ENCODE data around the gene SMTNL1.

The SMTNL1 gene

GRCh38 chr11:57546869-57547475, 9.6 kb downstream of the SMTNL1 start:
- no peak for DNase-seq

GRCh38 chr11:57547854-57548377, 10.5 kb downstream of the SMTNL1 start:
- DNase-seq = no peak

GRCh38 chr11:57549983-57550382, 12.6 kb downstream of the SMTNL1 start:
- DNase-seq = no peak

GRCh38 chr11:57551941-57552340, 14.5 kb downstream of the SMTNL1 start:
- no peak for DNase-seq

GRCh38 chr11:57552479-57552878, 15.1 kb downstream of the SMTNL1 start:
- DNase-seq = no peak

GRCh38 chr11:57555393-57555792, 18.0 kb downstream of the SMTNL1 start:
- DNase-seq = no peak

- no peak for DNase-seq
These were observed 18.6 kb downstream of the SMTNL1 start for GRCh38 chr11:57556041-57556440.

- no peak for DNase-seq
These were observed 22.8 kb downstream of the SMTNL1 start for GRCh38 chr11:57560146-57560545.

- no peak for DNase-seq
These were observed 25.2 kb downstream of the SMTNL1 start for GRCh38 chr11:57562596-57562995.

- peak in 1 of 2 donors; percentile 12 for DNase-seq
These were observed 28.9 kb downstream of the SMTNL1 start for GRCh38 chr11:57566005-57566904.

- DNase-seq = no peak
These were observed 29.6 kb downstream of the SMTNL1 start for GRCh38 chr11:57566905-57567514.

GRCh38 chr11:57567515-57568329, 30.3 kb downstream of the SMTNL1 start, which contains the start of gene UBE2L6:
Gene UBE2L6, minus strand, starts transcription at chr11:57567672. Its CDS starts 61 bp downstream, at chr11:57567611.
- peak; percentile 48 to 58 for DNase-seq

GRCh38 chr11:57568330-57568766, 31.0 kb downstream of the SMTNL1 start:
- DNase-seq = peak; percentile 92 to 94

- no peak for DNase-seq
These were observed 34.2 kb downstream of the SMTNL1 start for GRCh38 chr11:57571606-57572005.

GRCh38 chr11:57574061-57574460, 36.7 kb downstream of the SMTNL1 start:
- DNase-seq = no peak

GRCh38 chr11:57584341-57584740, 46.9 kb downstream of the SMTNL1 start:
- no peak for DNase-seq

GRCh38 chr11:57585301-57585700, 47.9 kb downstream of the SMTNL1 start:
- no peak for DNase-seq

- DNase-seq = no peak
These were observed 49.4 kb downstream of the SMTNL1 start for GRCh38 chr11:57586711-57587245.

- no peak for DNase-seq
These were observed 50.8 kb downstream of the SMTNL1 start for GRCh38 chr11:57588046-57588710.

GRCh38 chr11:57596266-57596885, 59.0 kb downstream of the SMTNL1 start:
- no peak for DNase-seq

GRCh38 chr11:57597461-57597915, 60.1 kb downstream of the SMTNL1 start, which contains the start of gene SERPING1:
Gene SERPING1, plus strand, starts transcription at chr11:57597685. Its CDS starts 586 bp downstream, at chr11:57598271.
- no peak for DNase-seq

All from stimulated activated CD4-positive, alpha-beta T cell treated with anti-CD3 and anti-CD28 coated beads, Interleukin-2, amount 100 ng/mL, for 48 hours (primary cell).